K562 (cell line): ENCODE data around the gene KBTBD6.

Experiments
- CBX2 ChIP-seq: fragments of 200-600 bp; sonication (generic); IDR thresholded peaks from one replicate; pipeline ENCODE4 v1.6.1; 2012; ENCODE audit warnings: mild to moderate bottlenecking, low read length, inconsistent platforms; ENCODE audit not compliant: insufficient read depth, poor library complexity, severe bottlenecking
- CTCF ChIP-seq, 3 experiments: IDR thresholded peaks in 2 of 3; conservative IDR thresholded peaks in 1 of 3; 2 replicates each; pipeline ENCODE4 v1.5.1; 2011 to 2012; ENCODE audit warnings: low read length in 3 of 3, mild to moderate bottlenecking in 3 of 3, control low read depth in 2 of 3, improper control_type of control experiment in 1 of 3, inconsistent platforms in 1 of 3, low read depth in 1 of 3, mixed read lengths in 1 of 3, moderate library complexity in 1 of 3; ENCODE audit not compliant: insufficient read depth in 2 of 3
- DLX4 ChIP-seq: fragments of 250-450 bp; sonication (Bioruptor Pico); IDR thresholded peaks from 2 replicates; pipeline ENCODE4 v1.6.1; 2021; ENCODE audit warnings: mild to moderate bottlenecking
- MCM7 ChIP-seq, 2 experiments: fragments of 450-650 bp; IDR thresholded peaks; 2 replicates each; pipeline ENCODE4 v1.6.1; 2016 to 2018
- MLX ChIP-seq, 2 experiments: fragments of 450-650 bp in 1 of 2; sonication (generic) in 1 of 2; formaldehyde crosslinking; conservative IDR thresholded peaks; 2 replicates each; pipeline versions ENCODE4 v1.4.0 to v1.8.1; 2020 to 2022; ENCODE audit warnings: mild to moderate bottlenecking in 1 of 2, missing genetic modification reagents in 1 of 2
- MXI1 ChIP-seq: IDR thresholded peaks from 2 replicates; pipeline ENCODE4 v1.6.1; 2011; ENCODE audit warnings: low read depth, mild to moderate bottlenecking, improper control_type of control experiment, low read length
- NR1H2 ChIP-seq: sonication (generic); formaldehyde crosslinking; IDR thresholded peaks from 2 replicates; pipeline ENCODE4 v1.4.0; 2020; ENCODE audit warnings: mild to moderate bottlenecking, missing genetic modification reagents
- NRF1 ChIP-seq, 2 experiments: fragments of 450-650 bp; IDR thresholded peaks in 1 of 2; conservative IDR thresholded peaks in 1 of 2; 2 replicates each; pipeline ENCODE4 v1.6.1; 2014; ENCODE audit warnings: mild to moderate bottlenecking in 2 of 2
- RAD21 ChIP-seq, 2 experiments: fragments of 250-450 bp in 1 of 2; fragments of 450-650 bp in 1 of 2; sonication (Bioruptor Pico) in 1 of 2; formaldehyde crosslinking in 1 of 2; IDR thresholded peaks in 1 of 2; conservative IDR thresholded peaks in 1 of 2; 2 replicates each; pipeline versions ENCODE4 v1.4.0 to v1.8.0; 2020 to 2022; ENCODE audit warnings: mild to moderate bottlenecking in 2 of 2, moderate library complexity in 1 of 2
- SNRNP70 ChIP-seq: fragments of 200-400 bp; formaldehyde crosslinking; optimal IDR thresholded peaks from 2 replicates; pipeline ENCODE3; 2017; ENCODE audit warnings: low read depth, low read length
- STAT5B ChIP-seq: fragments of 250-450 bp; sonication (Bioruptor Pico); IDR thresholded peaks from 2 replicates; pipeline ENCODE4 v1.8.0; 2021; ENCODE audit warnings: mild to moderate bottlenecking, inconsistent platforms
- ZNF274 ChIP-seq: IDR thresholded peaks from 2 replicates; pipeline ENCODE4 v1.6.1; 2011; ENCODE audit warnings: low read depth, mild to moderate bottlenecking, low read length, moderate library complexity, borderline replicate concordance
- ZNF609 ChIP-seq: sonication (generic); formaldehyde crosslinking; IDR thresholded peaks from 2 replicates; pipeline ENCODE4 v1.8.1; 2023; ENCODE audit warnings: missing genetic modification reagents, mild to moderate bottlenecking, borderline replicate concordance
- ZNF696 ChIP-seq: fragments of 250-450 bp; sonication (Bioruptor Pico); conservative IDR thresholded peaks from 2 replicates; pipeline ENCODE4 v1.4.0; 2020; ENCODE audit warnings: mild to moderate bottlenecking, moderate library complexity

- no peak for TF ChIP-seq NRF1 (conservative IDR thresholded peaks at IDR 0.05 in 1 of 2, IDR thresholded peaks at IDR 0.05 in 1 of 2)
- TF ChIP-seq MXI1: no peak
- no peak for TF ChIP-seq CTCF (IDR thresholded peaks at IDR 0.05 in 2 of 3, conservative IDR thresholded peaks at IDR 0.05 in 1 of 3; ENCODE audit: insufficient read depth in 2 of 3, low read depth in 1 of 3, low read length in 3 of 3)
- TF ChIP-seq MCM7 (IDR thresholded peaks at IDR 0.05): no peak
- TF ChIP-seq ZNF274: no peak
- no peak for TF ChIP-seq CBX2
- no peak for TF ChIP-seq RAD21 (CRISPR knock-in tag; conservative IDR thresholded peaks at IDR 0.05 in 1 of 2, IDR thresholded peaks at IDR 0.05 in 1 of 2)
- no peak for TF ChIP-seq NR1H2
- TF ChIP-seq MLX (CRISPR knock-in tag; conservative IDR thresholded peaks at IDR 0.05): no peak
- TF ChIP-seq STAT5B (CRISPR knock-in tag): no peak
- no peak for TF ChIP-seq ZNF696 (CRISPR knock-in tag)
- no peak for TF ChIP-seq DLX4 (CRISPR knock-in tag)
- no peak for TF ChIP-seq ZNF609 (CRISPR knock-in tag)
- TF ChIP-seq SNRNP70: no peak
These were observed 47.1 kb upstream of the KBTBD6 start for GRCh38 chr13:41179593-41180250.
